ENCODE results near the gene RETN. TPM values are rescaled to one million over a fixed set of nuclear protein-coding genes. Genes with fewer than 3 reads are reported as not detected.

The RETN gene, protein sequence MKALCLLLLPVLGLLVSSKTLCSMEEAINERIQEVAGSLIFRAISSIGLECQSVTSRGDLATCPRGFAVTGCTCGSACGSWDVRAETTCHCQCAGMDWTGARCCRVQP
- not detected in 2 replicates for total RNA-seq (2014; rRNA removed; shearing (Covaris generic); ENCODE audit: low replicate concordance)

DNA sequence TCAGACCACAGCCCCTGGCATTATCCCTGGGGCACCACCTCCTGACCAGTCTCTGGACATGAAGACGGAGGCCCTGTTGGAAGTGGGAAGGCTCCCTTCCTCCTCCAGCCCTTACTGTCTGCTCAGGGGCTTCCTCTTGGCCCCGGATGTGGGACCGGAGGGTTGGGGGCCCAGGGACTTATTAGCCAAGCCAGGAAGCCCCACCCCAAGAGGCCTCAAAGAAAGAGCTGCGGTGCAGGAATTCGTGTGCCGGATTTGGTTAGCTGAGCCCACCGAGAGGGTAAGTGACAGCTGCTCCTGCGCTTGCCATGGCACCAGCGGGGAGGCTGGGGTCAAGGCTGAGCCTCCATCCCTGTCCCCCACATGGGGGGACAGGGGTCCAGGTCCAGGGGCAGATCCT is at the start of gene RETN:
TSS of gene RETN (plus strand) at position 208 of the 400 bp plus-strand sequence. CDS start 278 bp downstream, outside the sequence.
- H3K4me3 ChIP-seq = no peak within 1 kb of the TSS
- peaks cover 61% of the 10 kb centered on the region for H3K27me3 ChIP-seq
- H3K9me3 ChIP-seq = peaks cover 7% of the 10 kb centered on the region
- H3K36me3 ChIP-seq = no peaks in the 10 kb centered on the region
- DNase-seq = no peak

DNA sequence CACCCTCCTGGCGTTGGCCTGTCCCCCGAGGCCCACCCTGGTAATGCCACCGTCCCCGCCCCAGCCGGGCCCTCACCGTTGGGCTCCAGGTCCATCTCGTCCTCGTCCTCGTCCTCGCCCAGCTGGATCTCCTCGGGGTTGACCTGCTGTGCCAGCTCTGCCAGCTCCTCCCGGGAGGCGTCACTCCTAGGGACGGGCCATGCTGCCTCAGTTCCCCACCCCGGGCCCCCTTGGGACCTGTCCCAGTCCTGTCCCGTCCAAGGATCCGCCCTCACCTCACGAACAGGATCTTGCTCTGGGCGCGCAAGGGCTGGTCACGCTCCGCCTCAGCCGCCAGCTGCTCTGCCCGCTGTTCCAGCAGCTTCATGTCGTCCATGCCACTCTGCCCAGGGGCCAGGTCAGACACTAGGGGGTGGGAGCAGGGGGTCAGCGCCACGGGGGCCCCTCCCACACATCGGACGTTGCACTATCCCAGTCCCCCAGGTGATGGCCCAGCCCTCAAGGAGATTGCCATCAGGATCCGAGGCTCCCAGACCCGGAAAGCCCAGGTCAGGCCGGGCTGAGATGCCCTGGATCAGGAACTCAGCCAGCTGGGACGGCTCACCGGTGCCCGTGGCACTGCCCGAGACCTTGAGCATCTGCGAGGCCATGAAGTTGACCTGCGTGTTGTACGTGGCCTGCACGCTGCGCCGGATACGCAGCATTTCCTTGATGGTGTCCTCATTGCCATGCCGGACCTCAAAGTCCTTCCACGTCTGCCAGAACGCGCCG is 49.0 kb upstream of the RETN start:
- H3K9me3 ChIP-seq = no peaks in the 10 kb centered on the region
- H3K27me3 ChIP-seq = no peaks in the 10 kb centered on the region
- peaks cover 54% of the 10 kb centered on the region for H3K36me3 ChIP-seq
- DNase-seq = no peak
- no peak overlapping the region for H3K4me3 ChIP-seq

DNA sequence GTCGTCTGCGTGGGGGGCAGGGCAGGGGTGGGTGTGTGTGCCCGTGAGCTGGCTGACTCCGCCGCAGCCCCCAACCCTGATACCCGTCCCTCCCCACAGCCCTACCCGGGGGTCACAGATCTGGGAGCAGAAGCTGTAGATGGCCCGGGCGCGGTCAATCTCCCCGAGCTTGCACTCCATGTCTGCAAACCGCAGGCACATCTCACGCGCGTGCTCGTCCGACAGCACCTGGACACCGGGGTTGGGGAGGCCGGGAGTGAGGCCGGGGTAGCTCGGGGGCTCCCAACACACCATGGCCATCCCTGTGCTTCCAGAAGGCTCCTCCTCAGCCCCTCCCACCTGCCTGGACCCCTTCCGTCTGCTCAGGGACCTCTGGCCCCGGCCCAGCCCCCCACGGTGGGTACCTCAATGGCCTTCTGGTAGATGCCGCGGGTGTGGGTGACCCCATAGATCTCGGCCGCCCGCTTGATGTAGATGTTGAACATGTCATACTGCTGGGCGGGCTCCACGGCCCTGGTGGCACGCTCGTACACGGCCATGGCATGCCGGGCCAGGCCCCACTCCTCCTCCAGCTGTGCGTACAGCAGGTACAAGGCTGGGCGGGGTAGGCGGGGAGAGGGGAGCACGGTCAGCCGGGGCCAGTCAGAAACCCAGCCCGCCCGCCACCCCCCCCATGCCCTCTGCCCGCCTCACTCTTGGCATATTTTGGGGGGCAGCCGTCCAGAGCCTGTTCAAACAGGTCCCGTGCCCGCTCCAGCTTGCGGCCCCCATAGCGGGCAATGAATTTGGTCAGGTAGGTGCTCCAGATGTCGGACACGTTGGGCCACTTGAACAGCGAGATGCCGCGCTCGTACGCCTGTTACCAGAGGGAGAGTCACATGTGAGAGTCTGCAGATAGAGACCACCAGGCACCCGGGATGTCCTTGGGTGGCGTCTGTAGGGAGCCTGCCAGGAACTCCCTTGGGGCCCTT is 48.1 kb upstream of the RETN start:
- no peak for DNase-seq
- peaks cover 59% of the 10 kb centered on the region for H3K36me3 ChIP-seq
- H3K9me3 ChIP-seq = no peaks in the 10 kb centered on the region
- no peak overlapping the region for H3K4me3 ChIP-seq
- H3K27me3 ChIP-seq = no peaks in the 10 kb centered on the region

DNA sequence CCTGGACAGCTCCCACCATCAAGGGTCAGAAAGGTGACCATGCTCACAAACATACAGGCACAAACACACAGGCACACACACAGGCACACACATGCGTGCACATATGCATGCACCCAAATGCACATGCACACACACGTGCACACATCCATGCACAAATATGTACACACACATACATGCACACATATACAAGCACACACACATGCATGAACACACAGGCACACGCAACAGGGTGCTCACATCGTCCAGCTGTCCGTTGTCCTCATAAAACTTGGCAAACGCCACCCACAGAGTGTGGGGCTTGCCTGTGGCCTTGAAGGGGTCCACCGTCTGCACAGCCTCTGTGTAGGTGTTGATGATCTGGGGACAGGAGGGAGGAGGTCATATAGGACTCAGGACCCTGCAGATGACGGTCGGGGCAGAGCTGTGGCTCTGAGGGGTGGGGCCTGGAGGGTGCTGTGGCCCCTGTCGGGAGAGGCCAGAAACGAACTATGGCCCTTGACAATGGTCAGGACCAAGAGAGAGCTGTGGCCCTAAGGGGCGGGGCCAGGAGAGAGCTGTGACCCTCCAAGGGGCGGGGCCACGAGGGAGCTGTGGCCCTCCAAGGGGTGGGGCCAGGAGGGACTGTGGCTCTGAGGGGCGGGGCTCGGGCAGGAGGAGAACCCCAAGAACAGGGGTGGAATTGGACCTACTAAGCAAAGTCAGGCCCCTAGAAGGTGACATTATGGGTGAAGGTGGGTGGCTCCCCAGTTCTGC is 45.7 kb upstream of the RETN start:
- Histone ChIP-seq H3K36me3 (peaks cover 82% of the 10 kb centered on the region), H3K4me3 (no peak overlapping the region), H3K9me3 (no peaks in the 10 kb centered on the region), H3K27me3 (no peaks in the 10 kb centered on the region)
- no peak for DNase-seq

DNA sequence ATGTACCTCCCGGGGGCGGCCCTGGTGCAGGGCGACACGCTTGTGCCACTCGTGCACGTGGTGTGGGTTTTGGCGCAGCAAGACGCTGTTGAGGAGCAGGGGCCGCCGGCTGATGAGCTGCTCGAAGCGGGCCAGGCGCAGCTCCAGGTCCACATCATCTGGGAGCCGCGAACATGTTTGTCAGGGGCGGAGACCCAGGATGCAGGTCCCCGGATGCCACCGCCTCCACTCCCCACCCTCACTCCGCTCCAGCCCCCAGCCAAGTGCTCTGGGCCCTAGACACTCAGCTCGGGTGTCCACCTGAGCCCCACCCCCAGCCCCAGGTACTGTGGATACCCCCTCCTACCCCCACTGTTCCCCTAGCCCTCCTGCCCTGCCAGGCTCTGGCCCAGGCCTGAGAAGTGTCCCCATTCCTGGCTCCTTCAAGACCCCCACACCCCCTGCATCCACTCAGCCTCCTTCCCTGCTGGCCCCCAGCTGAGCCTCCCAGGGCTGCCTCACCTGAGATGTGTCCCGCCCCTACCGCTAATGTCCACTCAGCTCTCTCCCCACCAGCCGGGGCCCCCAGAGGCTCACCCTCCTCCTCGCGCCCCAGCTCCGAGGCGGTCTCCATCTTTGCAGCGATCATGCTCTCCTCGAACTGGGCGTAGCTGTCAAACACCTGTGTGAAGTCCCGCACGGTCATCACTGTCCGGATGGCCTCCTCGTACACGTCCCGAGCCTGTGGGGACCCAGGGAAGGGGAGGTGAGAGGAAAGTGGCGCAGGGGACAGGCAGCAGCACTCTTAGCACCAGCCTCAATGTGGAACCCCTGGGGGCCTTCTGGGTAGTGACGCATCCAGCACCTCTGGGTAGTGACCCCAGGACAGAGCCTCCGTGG is 44.9 kb upstream of the RETN start:
- H3K4me3 ChIP-seq = no peak overlapping the region
- no peak for DNase-seq
- H3K9me3 ChIP-seq = no peaks in the 10 kb centered on the region
- H3K36me3 ChIP-seq = peaks cover 77% of the 10 kb centered on the region
- no peaks in the 10 kb centered on the region for H3K27me3 ChIP-seq

DNA sequence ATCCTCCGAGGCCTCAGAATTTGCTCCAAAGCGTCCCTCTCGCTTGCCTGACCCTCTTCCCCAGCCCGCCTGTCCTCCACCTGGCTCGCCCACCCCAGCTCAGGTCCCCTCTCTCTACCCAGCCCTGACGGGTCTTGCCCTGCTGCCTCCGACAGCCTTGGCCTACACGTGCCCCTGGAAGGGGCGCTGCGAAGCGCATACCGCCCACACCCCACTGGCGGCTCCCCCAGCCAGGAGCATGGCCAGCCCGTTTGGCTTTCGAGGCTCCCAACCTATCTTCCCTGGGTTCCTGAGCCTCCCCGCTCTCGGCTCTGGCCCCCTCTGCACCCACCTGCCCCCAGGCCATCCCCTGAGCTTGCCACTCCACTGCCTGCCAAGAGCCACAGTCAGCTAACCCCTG is 44.0 kb upstream of the RETN start:
- Histone ChIP-seq H3K9me3 (no peaks in the 10 kb centered on the region), H3K36me3 (peaks cover 73% of the 10 kb centered on the region)
- DNase-seq = no peak

DNA sequence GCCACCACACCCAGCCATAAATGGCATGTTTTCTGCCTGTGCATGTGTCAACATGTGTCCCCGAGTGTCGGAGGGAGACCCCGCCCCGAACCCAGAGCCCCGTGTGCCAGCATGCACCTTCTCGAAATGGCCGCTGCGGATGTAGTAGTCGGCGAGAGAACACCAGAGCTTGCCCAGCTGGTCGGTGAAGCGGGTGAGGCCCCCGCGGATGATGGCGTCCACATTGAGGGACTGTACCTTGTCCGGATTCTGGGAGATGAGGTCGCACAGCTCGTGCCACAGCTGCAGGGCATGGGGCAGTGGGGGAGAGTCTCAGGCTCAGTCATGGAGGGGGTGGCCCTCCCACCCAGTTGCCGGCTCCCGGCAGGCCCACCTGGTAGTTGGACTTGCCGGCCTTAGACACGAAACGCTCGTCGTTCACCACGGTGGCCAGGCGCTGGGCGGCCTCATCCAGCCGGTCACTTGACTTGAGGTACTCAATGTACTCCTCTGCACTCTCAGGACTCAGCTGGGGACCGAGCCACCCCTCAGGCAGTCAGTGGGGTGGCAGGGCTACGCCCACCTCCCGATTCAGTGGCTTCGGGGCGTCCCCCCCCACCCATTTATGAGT is 43.0 kb upstream of the RETN start:
- peaks cover 63% of the 10 kb centered on the region for H3K36me3 ChIP-seq

More for the DNA sequence above, 44.0 kb upstream of the RETN start:
- Histone ChIP-seq H3K4me3 (no peak overlapping the region), H3K27me3 (no peaks in the 10 kb centered on the region)

DNA sequence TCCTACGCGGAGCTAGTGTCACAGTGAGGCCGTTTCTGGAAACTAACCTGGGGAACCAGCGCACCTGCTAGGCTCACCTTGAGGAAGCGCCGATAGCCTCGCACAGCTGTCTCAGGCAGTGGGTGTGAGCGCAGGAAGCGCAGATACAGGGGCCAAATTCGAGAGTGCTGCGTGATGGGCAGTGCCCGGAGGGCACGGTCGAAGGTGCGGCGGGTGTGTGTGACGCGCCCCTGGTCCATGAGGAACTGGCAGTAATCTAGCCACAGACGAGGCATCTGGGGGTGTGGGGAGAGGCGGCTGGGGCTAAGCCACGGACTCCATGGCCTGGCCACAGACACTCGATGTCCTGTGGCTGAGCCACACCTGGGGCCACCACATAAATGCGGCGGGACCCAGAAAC is 41.7 kb upstream of the RETN start:
- no peak overlapping the region for H3K4me3 ChIP-seq
- no peak for DNase-seq

More for the DNA sequence above, 43.0 kb upstream of the RETN start:
- no peaks in the 10 kb centered on the region for H3K27me3 ChIP-seq
- no peak for DNase-seq
- H3K9me3 ChIP-seq = no peaks in the 10 kb centered on the region
- no peak overlapping the region for H3K4me3 ChIP-seq

DNA sequence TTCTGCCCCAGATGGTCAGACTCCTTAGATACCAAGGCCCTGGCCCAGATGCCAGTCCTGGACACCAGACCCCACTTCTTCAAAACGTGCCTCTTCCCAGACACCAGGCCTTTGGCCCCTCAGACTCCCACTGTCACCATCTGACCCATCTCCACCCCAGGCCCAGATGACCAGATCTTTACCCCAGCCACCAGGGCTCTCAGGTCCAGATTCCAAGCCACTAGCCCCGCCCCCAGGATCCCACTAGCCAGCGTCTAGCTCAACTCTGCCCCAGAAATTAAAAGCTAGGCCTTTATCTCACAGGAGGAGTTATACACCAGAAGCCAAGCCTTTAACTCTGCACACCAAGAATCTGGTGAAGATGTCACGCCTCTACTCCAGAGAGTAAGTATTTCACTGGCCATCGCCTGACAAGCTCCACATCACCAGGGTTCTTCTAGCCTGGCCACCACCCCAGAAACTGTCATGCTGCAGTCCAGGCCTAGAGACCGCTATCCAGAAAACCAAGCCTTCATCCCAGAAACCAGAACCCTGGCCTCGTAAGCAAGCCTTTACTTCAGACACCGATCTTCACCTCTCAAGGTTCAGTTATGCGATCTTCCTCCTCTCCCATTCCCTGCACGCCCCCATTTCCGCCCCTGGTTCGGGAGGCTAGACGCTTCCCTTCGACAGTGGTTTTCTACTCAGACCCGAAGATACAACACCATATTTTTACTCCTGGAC is 40.1 kb upstream of the RETN start:
- peak overlapping the region; percentile 93 for H3K4me3 ChIP-seq
- H3K36me3 ChIP-seq = peaks cover 43% of the 10 kb centered on the region
- H3K9me3 ChIP-seq = no peaks in the 10 kb centered on the region
- no peak for DNase-seq
- H3K27me3 ChIP-seq = no peaks in the 10 kb centered on the region

More for the DNA sequence above, 41.7 kb upstream of the RETN start:
- Histone ChIP-seq H3K9me3 (no peaks in the 10 kb centered on the region), H3K27me3 (no peaks in the 10 kb centered on the region), H3K36me3 (peaks cover 55% of the 10 kb centered on the region)

DNA sequence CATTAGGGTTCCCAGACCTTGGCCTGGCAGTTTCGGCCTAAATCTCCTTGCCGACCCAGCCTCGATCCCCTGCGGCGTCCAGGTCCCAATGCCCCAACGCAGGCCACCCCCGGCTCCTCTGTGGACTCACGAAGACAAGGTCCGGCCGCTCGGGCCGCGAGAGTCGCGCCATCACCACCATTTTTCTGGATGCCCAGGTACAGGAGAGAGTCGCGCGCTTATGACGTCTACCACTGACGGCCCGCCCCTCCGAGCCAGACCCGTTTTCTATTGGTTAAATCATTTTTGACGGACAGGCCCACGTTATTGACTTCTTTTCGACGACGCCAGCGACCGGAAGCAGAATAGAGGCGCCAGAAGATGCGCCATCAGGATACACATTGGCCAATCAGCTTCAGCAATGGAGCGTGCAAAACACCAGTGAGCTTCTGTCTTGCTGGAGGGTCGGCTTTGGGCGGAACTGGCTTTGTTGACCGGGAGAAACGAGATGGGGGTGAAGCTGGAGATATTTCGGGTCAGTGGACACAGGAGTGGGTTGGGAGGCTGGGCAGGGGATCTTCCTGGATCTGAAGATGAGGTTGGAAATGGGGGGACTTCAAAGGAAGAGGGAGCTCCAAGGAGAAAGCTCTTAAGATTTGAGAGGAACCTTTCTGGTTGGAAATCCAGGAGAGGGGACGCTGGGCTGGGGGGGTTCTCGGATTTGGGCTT is 39.3 kb upstream of the RETN start, which contains the start of the genes PET100 and XAB2:
TSS of gene PET100 (plus strand) at position 447 of the 708 bp plus-strand sequence. CDS start at position 488, 41 bp downstream.
TSS of gene XAB2 (minus strand) at position 199 of the 708 bp plus-strand sequence. CDS start at position 181, 18 bp downstream.
- H3K27me3 ChIP-seq = no peaks in the 10 kb centered on the region; the same call in 1 of the 2 replicates
- no peaks in the 10 kb centered on the region for H3K9me3 ChIP-seq
- DNase-seq = peak; percentile 99
- H3K36me3 ChIP-seq = peaks cover 37% of the 10 kb centered on the region
- H3K4me3 ChIP-seq = peak within 1 kb of the TSS; percentile 93

DNA sequence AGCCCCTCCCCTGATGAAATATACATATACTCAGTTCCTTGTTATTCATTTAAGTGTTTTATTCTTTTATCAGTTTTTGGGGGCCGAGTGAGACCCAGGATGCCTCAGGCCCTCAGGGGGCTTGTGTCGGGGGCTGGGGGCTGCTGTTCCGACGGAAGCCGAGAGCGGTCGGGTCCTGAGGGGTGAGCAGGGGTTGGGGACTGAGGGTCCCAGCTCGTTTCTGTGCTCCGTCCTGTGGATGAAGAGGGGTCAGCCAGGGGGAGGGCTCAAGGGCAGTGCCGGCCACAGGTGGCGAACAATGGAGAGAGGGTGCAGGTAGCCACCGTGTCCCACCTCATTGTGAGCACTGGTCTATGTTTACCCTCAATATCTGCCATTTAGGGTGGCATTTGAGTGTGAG is 37.3 kb upstream of the RETN start:
- Histone ChIP-seq H3K4me3 (no peak overlapping the region), H3K9me3 (no peaks in the 10 kb centered on the region), H3K36me3 (peaks cover 22% of the 10 kb centered on the region), H3K27me3 (peaks cover 17% of the 10 kb centered on the region)
- no peak for DNase-seq

DNA sequence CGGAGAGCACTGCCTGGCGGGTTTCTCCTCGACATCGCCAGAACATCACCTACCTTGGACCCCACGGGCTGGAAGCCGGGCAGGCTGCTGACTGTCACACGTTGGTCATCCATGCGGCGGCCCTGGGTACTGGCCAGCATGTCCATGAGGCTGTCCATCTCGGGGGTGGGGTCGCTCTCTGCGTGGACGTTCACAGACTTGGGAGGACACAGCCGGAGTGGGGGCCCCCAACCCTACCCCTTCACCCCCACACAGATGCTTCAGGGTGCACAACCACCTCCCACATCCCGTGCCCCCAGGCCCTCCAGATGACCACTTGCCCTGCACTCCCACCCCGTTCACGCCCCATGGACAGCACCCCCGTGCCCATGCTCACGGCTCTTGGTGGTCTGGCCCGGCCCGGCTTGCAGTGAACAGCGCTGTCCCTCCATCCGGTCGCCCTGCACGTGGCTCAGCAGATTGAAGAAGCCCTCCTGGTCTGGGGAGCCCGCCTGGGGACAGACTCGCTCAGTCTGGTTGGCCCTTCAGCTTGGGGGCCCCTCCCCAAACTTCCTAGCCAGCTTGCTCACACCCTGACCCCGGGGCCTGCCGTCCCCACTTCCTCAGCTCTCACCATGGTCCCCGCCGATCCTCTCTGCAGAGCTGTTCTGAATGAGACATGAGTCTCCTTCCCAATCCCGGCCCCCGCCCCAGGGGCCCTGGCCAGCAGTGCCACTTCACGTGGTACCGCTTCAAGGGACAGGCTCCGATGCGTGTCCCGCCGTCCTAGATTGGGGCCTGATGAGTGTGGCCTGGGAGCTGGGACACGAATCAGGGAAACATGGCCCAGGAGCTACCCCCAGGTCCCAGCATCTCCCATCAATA is 36.3 kb upstream of the RETN start:
- no peaks in the 10 kb centered on the region for H3K9me3 ChIP-seq
- H3K27me3 ChIP-seq = peaks cover 27% of the 10 kb centered on the region
- peaks cover 13% of the 10 kb centered on the region for H3K36me3 ChIP-seq
- H3K4me3 ChIP-seq = no peak overlapping the region
- DNase-seq = no peak

DNA sequence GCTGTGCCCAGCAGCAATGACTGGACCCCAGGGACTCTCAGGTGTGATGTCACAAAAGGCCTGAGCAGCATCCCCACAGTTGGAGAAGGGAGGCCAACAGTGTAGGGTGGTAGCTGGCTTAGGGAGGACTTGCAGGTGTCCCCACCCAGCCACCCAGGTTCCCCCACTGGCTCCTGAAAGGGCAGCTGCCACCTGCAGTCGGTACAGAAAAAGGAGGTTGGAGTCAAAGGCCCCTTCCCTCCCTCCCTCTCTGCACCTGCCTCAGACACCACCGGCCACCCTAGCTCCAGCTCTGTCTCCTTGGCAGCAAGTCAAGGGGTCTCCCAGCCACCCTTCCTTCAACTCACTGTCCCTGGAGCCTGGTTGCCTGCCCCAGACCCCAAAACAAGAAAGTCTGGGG is 35.2 kb upstream of the RETN start, which contains the start of gene PCP2:
TSS of gene PCP2 (minus strand) at position 22 of the 400 bp plus-strand sequence. CDS start 262 bp downstream, outside the sequence.
- DNase-seq = no peak
- Histone ChIP-seq H3K9me3 (no peaks in the 10 kb centered on the region), H3K36me3 (peaks cover 7% of the 10 kb centered on the region), H3K4me3 (no peak within 1 kb of the TSS), H3K27me3 (peaks cover 36% of the 10 kb centered on the region)

All from MG63 (cell line).